GM19397 (cell line): Measurements from ENCODE around the gene KPNA1.
"Not testable (repeated sequence)": the region's sequence is repeated elsewhere in the genome, so short reads cannot be mapped to it uniquely, and the experiment has no call there.

Experiments used
- ATAC-seq: cut with Tn5 transposase; IDR thresholded peaks from one replicate; pipeline ENCODE4 v1.9.1; 2021; ENCODE audit warnings: mild to moderate bottlenecking, moderate library complexity; ENCODE audit not compliant: unreplicated experiment

Gene KPNA1

DNA sequence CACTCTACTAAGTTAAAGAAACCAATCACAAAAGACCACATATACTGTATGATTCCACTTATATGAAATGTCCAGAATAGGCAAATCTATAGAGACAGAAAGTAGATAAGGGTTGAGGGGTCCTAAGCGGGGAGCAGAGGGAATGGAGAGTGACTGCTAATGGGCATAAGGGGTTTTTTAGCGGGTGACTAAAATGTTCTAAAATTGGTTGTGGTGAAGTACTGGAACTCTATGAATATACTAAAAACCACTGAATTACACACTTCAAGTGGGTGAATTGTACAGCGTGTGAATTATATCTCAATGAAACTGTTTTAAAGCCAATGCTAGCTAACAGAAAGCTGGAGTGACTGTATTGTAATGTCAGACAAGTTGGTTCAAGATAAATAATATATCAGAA lies 33.3 kb downstream of the KPNA1 start:
- ATAC-seq: no peak

DNA sequence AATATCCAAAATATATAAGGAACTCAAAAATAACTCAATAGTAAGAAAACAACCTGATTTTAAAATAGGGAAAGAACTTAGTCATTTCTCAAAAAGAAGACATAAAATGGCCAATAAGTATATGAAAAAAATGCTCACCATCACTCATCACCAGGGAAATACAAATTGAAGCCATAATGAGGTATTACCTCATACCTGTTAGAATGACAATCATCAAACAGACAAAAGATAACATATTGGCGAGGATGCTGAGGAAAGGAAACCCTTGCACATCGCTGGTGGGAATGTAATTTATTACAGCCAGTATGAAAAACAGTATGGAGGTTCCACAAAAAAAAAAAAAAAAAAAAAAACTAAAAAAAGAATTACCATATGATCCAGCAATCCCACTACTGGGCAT lies 38.2 kb downstream of the KPNA1 start:
- no peak for ATAC-seq

DNA sequence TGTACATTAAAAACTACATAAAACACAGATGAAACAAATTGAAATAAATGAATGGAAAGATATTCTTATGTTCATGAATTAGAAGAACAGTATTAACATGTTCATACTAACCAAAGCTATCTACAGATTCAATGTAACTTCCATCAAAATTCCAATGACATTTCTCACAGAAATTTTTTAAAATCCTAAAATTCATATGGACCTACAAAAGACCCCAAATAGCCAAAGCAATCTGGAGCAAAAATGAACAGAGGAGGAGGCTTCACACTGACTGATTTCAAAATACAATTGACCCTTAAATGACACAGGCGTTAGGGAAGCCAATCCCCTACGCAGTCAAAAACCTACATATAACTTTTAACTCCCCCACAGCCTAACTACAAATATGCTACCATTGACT lies 39.4 kb downstream of the KPNA1 start:
- ATAC-seq: no peak

DNA sequence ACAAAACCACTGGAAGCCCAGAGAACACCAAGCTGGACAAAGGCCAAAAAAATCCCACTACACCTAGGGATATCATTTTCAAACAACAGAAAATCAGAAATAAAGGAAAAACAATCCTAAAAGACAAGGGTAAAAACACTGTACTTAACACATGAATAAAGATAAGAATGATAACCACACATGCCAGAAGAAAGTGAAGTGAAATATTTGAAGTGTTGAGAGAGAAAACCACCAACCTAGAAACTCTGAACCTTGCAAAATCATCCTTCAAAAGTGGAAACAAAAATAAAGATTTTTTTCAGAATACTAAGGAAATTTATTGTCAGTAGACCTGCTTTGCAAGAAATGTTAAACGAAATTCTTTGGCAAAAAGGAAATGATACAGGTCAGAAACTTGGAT lies 45.1 kb downstream of the KPNA1 start:
- ATAC-seq: no peak

DNA sequence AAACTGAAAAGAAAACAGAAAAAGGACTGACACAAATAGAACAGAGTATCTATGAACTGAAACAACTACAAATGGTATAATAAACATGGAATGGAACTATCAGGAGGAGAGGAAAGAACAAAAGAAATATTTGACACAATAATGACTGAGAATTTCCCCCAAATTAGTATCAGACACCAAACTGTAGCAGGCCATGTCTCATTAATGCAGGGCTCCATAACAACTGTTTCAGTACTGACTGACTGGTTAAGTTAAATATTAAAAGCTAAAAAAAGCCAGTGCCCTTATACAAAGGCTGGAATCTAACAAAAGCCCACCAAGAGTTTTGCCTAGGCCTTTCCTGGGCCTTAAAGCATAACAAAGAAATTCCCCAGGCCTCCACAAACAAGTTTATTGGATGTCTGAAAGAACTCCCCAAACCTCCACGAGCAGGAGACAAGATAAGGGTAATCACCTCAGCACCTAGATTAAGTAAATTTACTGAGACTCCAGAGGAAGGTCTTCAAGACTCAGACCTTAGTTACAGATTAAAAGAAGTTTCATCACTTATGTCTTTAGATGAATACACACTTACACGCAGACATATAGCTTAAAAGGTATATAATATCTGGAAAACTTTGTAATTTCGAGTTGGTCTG lies 45.7 kb downstream of the KPNA1 start:
- ATAC-seq: peak; percentile 60

DNA sequence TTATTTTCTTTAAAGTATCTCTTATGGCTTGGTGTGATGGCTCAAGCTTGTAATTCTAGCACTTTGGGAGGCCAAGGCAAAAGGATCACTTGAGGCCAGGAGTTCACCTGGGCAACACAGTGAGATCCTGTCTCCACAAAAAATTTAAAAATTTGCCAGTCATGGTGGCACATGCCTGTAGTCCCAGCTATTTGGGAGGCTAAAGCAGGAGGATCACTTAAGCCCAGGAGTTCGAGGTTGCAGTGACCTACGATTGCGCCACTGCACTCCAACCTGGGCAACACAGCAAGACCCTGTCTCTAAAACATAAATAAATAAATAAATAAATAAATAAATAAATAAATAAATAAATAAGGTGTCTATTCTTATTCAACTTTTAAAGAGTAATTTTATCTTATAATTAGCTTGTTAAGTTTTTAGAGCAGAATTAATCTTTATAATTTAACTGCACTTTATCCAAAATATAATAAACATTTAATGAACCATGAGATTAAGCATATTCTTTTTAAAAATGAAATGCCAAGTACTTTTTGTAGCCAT lies 48.0 kb downstream of the KPNA1 start:
- ATAC-seq: no peak

DNA sequence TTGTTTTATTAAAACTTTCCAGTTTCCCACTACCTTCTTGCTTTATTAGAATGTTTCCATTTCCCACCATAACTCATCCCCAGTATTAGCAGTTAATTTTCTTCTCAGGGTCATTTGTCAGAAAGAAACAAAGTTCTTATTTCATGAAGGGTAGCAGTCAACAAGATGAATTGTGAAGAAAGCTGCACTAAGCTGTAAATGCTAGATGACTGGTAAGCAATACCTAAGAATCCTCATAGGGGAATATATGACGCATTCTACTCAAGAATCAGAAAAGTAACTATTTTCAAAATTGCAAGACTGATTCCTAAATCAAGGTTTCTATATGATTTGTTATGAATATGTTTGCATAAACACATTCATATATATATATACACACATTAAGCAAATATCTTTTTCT lies 50.1 kb downstream of the KPNA1 start:
- no peak for ATAC-seq

DNA sequence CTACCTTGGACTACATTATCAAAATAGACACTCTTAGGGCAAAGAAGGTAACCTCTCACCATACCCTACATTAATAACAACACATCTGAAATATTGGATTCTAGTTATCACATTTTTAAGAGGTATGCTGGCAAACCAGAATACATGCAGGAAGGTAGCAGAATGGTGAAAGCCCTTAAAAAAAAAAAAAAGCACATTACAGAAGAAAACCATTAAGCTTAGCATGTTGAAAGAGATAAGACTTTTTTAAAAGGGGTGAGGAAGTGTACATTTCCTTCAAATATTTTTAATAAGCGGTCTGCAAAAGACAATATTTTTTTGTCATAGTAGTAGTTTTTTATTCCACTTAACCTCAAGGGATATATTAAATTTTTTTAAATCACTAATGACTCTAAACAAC lies 52.3 kb downstream of the KPNA1 start:
- no peak for ATAC-seq

DNA sequence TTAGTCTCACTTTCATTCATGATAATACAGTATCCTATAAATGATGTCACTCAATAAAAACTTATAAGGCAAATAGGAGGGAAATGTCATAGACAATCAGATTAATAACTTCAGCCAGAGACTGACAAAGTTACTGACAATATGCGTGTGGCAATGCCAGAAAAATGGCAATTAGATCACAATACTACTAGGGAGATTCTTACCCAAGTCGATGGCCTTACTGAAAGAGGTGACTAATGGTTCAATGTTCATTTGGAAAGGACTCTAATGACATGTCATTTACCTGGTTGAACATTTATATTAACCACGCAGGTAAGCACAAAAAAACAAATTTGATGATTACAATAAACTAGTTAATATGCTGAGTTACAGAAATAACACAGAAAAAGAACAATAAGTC lies 52.9 kb downstream of the KPNA1 start:
- ATAC-seq: no peak

DNA sequence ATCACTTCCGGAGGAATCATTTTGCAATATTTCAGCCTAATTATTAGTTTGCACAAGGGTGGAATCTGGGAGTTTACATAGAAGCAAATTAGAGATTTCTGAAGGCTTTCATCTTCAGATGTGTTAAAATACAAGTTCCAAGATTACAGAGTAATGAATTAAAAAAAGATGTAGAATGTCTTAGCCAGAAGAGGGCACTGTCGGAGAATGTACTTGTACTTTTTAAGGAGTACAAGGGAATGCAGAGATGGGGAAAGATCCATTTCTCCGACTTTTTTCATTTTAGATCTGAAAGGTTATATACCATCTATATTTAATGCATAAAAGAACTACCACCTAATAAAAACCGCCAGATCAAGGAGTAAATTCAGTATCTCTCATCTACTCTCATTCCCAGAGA lies 55.7 kb downstream of the KPNA1 start:
- ATAC-seq: no peak

DNA sequence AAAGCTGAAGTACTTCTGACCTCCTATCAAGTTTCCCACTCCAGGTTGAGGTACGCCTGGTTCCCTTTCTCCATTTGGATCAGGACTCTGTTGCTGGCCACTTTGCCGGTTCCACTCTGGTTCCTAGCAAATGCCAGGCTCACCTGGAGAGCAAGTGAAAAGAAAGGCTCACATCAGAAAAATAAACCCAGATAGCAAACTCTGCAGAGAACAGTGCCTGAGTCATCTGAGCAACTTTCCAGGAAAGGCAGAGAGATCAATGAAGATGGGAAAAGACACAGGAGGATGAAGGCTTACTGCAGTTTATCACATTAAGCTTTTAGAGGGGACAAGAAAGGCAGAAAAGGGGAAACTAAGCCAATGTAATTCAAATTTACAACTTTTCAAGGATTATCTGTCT lies 57.0 kb downstream of the KPNA1 start:
- no peak for ATAC-seq

DNA sequence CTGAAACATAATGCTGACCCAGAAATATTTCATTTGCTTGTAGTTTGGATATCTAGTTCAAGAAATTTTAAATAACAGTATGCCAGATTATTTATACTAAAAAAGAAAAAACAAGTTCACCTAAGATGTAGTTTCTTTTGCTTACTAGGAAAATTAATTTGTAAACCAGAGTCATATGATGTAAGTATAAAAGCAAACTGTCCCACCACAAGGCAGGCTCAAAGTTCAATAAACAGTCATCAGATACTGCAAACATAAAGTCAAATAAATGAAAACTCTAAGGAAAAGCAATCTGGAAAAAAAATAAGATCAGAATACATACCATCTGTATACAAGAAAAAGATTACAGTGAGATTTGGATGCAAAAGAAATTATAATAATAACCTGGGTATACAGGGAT lies 58.7 kb downstream of the KPNA1 start:
- no peak for ATAC-seq

DNA sequence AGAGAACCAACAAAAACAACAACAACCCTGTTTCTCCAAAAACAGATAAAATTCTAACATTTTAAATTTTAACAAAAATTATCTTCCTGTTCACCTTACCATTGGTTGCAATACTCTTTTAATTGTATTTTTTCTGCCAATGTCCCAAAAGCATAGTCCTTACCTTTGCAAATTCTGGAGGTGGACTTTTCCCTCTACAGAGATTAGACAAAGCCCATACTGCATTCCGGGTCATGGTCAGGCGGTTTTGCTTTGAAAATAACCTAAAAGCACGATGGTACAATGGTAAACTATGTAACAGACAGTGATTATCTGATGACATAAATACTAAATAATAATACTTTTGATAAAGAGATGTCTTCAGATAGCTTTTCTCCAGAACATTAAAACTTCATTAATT lies 63.4 kb downstream of the KPNA1 start:
- ATAC-seq: no peak

DNA sequence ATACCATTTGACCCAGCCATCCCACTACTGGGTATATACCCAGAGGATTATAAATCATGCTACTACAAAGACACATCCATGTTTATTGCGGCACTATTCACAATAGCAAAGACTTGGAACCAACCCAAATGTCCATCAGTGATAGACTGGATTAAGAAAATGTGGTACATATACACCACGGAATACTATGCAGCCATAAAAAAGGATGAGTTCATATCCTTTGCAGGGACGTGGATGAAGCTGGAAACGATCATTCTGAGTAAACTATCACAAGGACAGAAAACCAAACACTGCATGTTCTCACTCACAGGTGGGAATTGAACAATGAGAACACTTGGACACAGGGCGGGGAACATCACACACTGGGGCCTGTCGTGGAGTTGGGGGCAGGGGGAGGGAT lies 66.5 kb downstream of the KPNA1 start:
- not testable (repeated sequence) for ATAC-seq

DNA sequence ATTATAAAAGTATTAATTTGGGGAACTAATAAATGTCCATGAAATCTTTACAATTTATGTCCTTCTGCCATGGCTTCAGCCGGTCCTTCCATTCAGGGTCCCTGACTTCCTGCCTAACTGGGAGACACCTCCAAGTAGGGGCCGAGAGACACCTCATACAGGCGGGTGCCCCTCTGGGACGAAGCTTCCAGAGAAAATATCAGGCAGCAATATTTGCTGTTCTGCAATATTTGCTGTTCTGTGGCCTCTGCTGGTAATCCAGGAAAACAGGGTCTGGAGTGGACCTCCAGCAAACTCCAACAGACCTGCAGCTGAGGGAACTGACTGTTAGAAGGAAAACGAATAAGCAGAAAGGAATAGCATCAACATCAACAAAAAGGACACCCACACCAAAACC lies 70.2 kb downstream of the KPNA1 start:
- not testable (repeated sequence) for ATAC-seq

DNA sequence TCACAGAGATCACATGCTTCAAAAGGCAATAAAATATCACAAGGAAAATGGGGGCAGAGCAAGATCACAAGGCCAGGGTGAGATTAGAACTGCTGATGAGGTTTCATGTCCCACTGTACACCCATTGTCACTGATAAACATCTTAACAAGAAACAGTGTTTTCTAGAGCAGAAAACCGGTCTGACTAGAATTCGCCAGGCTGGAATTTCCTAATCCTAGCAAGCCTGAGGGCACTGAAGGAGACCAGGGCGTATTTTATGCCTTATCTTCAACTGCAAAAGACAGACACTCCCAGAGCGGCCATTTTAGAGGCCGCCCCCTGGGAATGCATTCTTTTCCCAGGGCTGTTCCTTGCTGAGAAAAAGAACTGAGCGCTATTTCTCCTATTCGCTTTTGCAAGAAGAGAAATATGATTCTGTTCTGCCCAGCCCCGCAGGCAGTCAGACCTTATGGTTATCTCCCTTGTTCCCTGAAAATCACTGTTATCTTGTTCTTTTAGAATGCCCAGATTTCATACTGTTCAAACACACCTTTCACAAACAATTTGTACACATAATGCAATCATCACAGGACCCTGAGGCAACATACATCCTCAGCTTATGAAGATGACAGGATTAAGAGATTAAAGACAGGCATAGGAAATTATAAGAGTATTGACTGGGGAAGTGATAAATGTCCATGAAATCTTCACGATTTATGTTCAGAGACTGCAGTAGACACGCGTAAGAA lies 70.8 kb downstream of the KPNA1 start:
- ATAC-seq: not testable (repeated sequence)

DNA sequence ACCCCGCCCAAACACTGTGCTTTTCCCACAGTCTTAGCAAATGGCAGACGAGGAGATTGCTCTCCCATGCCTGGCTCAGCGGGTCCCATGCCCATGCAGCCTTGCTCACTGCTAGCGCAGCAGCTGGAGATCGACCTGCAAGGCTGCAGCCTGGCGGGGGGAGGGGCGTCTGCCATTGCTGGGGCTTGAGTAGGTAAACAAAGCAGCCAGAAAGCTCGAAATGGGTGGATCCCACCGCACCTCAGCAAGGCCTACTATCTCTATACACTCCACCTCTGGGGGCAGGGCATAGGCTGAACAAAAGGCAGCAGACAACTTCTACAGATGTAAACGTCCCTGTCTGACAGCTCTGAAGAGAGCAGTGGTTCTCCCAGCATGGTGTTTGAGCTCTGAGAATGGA lies 71.6 kb downstream of the KPNA1 start:
- no peak for ATAC-seq

DNA sequence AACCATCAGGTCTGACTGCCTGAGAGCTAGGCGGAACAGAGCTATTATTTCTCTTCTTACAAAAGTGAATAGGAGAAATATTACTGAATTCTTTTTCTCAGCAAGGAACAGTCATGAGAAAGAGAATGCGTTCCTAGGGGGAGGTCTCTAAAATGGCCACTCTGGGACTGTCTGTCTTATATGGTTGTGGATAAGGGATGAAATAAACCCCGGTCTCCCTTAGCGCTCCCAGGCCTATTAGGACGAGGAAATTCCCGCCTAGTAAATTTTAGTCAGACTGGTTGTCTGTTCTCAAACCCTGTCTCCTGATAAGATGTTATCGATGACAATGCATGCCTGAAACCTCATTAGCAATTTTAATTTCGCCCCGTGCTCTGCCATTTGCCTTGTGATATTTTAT lies 78.8 kb downstream of the KPNA1 start:
- no peak for ATAC-seq

DNA sequence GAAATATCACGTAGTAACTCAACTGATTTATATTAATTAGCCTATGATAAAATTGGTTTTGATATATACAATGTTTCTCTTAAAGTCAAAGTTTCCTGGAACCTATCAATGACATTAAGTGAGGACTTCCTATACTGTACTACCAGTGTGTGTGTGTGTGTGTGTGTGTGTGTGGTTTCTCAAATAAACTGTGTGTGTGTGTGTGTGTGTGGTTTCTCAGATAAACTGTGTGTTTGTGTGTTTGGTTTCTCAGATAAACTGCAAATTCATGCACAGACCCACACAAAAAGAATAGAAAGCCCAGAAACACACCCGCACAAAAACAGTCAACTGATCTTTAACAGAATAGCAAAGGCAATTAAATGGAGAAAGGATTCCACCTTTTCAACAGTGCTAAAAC lies 84.4 kb downstream of the KPNA1 start:
- ATAC-seq: no peak

DNA sequence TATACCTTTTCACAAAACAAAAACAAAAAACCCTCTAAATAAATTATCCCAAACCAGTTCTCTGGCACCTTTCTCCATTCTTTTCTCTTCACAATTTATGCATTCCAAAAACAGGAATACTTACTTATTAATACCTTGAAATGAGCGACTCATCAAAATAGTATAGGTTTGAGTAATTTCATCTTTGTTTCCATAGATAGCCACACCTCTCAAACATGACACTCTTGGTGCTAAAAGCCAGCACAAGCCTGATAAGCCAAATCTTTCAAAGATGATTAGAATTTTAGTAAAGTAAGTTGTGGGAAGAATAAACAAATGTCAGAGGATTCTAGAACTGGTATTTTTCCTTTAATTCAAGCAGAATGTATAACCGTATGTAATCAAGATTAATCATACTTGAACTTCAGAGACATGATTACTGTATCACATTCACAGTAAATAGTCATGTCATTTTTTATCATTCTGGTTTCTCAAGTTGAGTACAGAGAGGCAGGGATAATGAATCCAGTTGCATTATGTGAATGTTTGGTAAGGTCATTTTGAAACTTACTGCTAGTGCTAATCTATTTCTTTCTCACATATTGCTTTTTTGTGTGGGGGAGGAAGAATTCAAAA lies 86.8 kb downstream of the KPNA1 start:
- no peak for ATAC-seq

DNA sequence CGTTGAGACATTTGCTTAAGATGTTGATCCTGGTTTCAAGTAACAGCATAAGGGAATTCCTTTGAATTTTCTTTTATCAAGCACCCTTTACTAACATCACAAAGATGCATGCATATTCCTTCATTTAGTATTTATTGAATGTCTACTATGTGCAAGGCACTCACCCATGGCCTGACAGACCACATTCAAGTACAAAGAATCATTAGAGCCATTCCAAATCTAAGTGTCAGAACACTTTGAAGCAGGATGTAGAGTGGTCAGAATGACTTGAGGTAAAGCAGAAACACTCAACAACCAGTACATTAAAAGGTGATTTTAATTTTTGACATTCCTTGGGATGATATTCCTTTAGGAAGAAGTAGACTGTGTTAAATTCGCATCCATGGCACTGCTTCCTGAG lies 92.9 kb downstream of the KPNA1 start:
- ATAC-seq: no peak

DNA sequence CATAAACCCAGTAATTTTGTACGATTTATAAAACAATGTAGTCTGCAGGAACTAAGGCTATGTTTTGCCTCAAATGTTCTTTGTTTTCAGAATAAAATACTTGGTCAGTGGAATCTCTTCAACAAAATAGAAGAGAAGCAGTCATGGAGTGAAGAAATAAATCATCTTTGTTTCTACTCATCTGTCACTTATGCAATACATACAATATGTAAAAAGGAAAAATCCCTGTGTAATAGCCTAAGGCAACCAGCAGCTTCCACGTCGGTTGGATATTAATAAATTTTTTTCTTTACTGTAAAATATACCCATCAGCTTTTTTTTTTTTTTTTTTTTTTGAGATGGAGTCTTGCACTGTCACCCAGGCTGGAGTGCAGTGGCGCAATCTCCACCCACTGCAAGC lies 93.6 kb downstream of the KPNA1 start:
- ATAC-seq: no peak
